ENCODE data around the gene PLA2G2F. TPM values are rescaled to one million over a fixed set of nuclear protein-coding genes. Genes with fewer than 3 reads are reported as not detected.

The PLA2G2F gene
- total RNA-seq, 1 experiment from 2014 or later: 0.20 TPM

- intact Hi-C loops (cut with micrococcal nuclease; ENCODE audit: unreplicated experiment): loop anchor here (5.0 kb wide), 1 partner anchor 96 kb away; no protein-coding TSS in a partner anchor
- no TSS peak for BruUV-seq (replicated peaks)
- Histone ChIP-seq H3K9me2 (ENCODE audit: insufficient read depth) (no peaks in the 10 kb centered on the region), H3K36me3 (ENCODE audit: low read depth) (no peaks in the 10 kb centered on the region), H3K4me1 (replicated peaks; ENCODE audit: insufficient read depth) (peaks cover 23% of the 10 kb centered on the region), H2AFZ (no peak overlapping the region), H3K4me2 (no peak overlapping the region), H3K9me3 (ENCODE audit: insufficient read depth, low read depth) (no peaks in the 10 kb centered on the region), H3K27ac (no peak overlapping the region), H3K79me2 (ENCODE audit: low read depth) (no peaks in the 10 kb centered on the region), H3K27me3 (ENCODE audit: insufficient read depth, low read depth) (no peaks in the 10 kb centered on the region), H3K4me3 (no peak overlapping the region), H3F3A (ENCODE audit: insufficient read depth, low read depth) (peaks cover 10% of the 10 kb centered on the region; the same call in 1 of the 2 replicates), H4K20me1 (ENCODE audit: insufficient read depth) (no peaks in the 10 kb centered on the region)
- no peak for DNase-seq
- TF ChIP-seq EZH2 (IDR thresholded peaks at IDR 0.05; ENCODE audit: low read depth) (no peak), CTCF (conservative IDR thresholded peaks at IDR 0.05) (no peak)
- ChIA-PET CTCF (no interaction called here), POLR2A (ENCODE audit: unreplicated experiment) (no interaction called here)
Observed at GRCh38 chr1:20198296-20198695, 59.2 kb downstream of the PLA2G2F start.

GRCh38 chr1:20198918-20199317, 59.8 kb downstream of the PLA2G2F start:
- CTCF ChIA-PET: interaction anchor here (0.6 kb wide), 1 partner anchor 14 kb away, joined by 18 read pairs; no protein-coding TSS in a partner anchor
- H3F3A ChIP-seq (ENCODE audit: insufficient read depth, low read depth): peaks cover 10% of the 10 kb centered on the region; the same call in 1 of the 2 replicates
- H4K20me1 ChIP-seq (ENCODE audit: insufficient read depth): no peaks in the 10 kb centered on the region
- no peaks in the 10 kb centered on the region for H3K9me3 ChIP-seq (ENCODE audit: insufficient read depth, low read depth)
- H3K4me2 ChIP-seq: 0 out of 2 replicates have a peak overlapping the region, but pooled peaks have one; percentile 20
- H3K36me3 ChIP-seq (ENCODE audit: low read depth): no peaks in the 10 kb centered on the region
- DNase-seq: no peak
- H3K27me3 ChIP-seq (ENCODE audit: insufficient read depth, low read depth): no peaks in the 10 kb centered on the region
- POLR2A ChIA-PET (ENCODE audit: unreplicated experiment): no interaction called here
- H3K9me2 ChIP-seq (ENCODE audit: insufficient read depth): no peaks in the 10 kb centered on the region
- intact Hi-C loops (cut with micrococcal nuclease; ENCODE audit: unreplicated experiment): loop anchor here (5.0 kb wide), 1 partner anchor 97 kb away; no protein-coding TSS in a partner anchor
- no TSS peak for BruUV-seq (replicated peaks)
- H3K4me3 ChIP-seq: no peak overlapping the region
- H2AFZ ChIP-seq: no peak overlapping the region
- no peaks in the 10 kb centered on the region for H3K79me2 ChIP-seq (ENCODE audit: low read depth)
- TF ChIP-seq CTCF (conservative IDR thresholded peaks at IDR 0.05): no peak
- no peak for TF ChIP-seq EZH2 (IDR thresholded peaks at IDR 0.05; ENCODE audit: low read depth)
- peak overlapping the region; percentile 26; the same call in 1 of the 2 replicates for H3K27ac ChIP-seq
- peaks cover 23% of the 10 kb centered on the region for H3K4me1 ChIP-seq (replicated peaks; ENCODE audit: insufficient read depth)

DNA sequence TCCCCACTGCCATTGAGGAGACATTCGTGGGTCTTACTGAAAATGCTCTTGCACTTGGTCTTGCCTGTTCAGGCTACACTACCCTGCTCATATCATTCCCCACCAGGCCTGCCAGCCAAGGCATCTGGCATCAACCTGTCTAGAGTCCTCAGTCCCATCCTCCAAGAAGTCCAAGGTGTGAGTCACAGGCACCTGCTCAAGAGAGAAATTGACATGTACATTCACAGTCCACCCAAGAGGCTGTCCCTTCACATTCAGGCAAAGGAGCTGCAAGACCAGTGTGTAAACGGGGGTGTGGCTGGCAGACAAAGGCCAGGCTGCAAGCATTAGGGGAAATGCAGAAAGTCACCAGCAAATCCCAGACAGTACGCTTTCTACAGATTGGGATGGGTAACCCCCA, 60.3 kb downstream of the PLA2G2F start:
- CTCF ChIA-PET: interaction anchor here (0.6 kb wide), 2 partner anchors 13 to 162 kb away, joined by 3 to 18 read pairs; no protein-coding TSS in a partner anchor
- Histone ChIP-seq H3K4me3 (no peak overlapping the region), H3K27me3 (ENCODE audit: insufficient read depth, low read depth) (no peaks in the 10 kb centered on the region), H3F3A (ENCODE audit: insufficient read depth, low read depth) (peaks cover 10% of the 10 kb centered on the region; the same call in 1 of the 2 replicates), H3K27ac (peak overlapping the region; percentile 31; the same call in 1 of the 2 replicates), H3K4me2 (peak overlapping the region; percentile 20), H3K36me3 (ENCODE audit: low read depth) (no peaks in the 10 kb centered on the region), H3K4me1 (replicated peaks; ENCODE audit: insufficient read depth) (peaks cover 23% of the 10 kb centered on the region), H3K79me2 (ENCODE audit: low read depth) (no peaks in the 10 kb centered on the region), H3K9me2 (ENCODE audit: insufficient read depth) (no peaks in the 10 kb centered on the region), H2AFZ (no peak overlapping the region), H4K20me1 (ENCODE audit: insufficient read depth) (no peaks in the 10 kb centered on the region), H3K9me3 (ENCODE audit: insufficient read depth, low read depth) (no peaks in the 10 kb centered on the region)
- no peak for TF ChIP-seq EZH2 (IDR thresholded peaks at IDR 0.05; ENCODE audit: low read depth)
- TF ChIP-seq CTCF (conservative IDR thresholded peaks at IDR 0.05): no peak
- BruUV-seq (replicated peaks): no TSS peak
- DNase-seq: peak; percentile 76 to 93
- intact Hi-C loops (cut with micrococcal nuclease; ENCODE audit: unreplicated experiment): loop anchor here (5.0 kb wide), 1 partner anchor 97 kb away; no protein-coding TSS in a partner anchor
- POLR2A ChIA-PET (ENCODE audit: unreplicated experiment): interaction anchor here (0.6 to 0.8 kb wide), 3 partner anchors 12 to 214 kb away, joined by 3 to 4 read pairs (median 3); no protein-coding TSS in a partner anchor

Measured in PC-9 (cell line).